Melanocyte of skin (primary cell): Measurements from ENCODE around the gene RILPL2. TPM values are rescaled to one million over a fixed set of nuclear protein-coding genes. Genes with fewer than 3 reads are reported as not detected.

Experiments
- total RNA-seq, 2 donors: library from RNA; depleted of rRNA; stranded (reverse); fragments of >200 nt; gene quantifications; 2 replicates each; pipeline ENCODE4 v1.2.3, GENCODE V29; 2012

RILPL2 gene, protein sequence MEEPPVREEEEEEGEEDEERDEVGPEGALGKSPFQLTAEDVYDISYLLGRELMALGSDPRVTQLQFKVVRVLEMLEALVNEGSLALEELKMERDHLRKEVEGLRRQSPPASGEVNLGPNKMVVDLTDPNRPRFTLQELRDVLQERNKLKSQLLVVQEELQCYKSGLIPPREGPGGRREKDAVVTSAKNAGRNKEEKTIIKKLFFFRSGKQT
- total RNA-seq = 1 to 10 TPM; 1.0 to 2.0 TPM

DNA sequence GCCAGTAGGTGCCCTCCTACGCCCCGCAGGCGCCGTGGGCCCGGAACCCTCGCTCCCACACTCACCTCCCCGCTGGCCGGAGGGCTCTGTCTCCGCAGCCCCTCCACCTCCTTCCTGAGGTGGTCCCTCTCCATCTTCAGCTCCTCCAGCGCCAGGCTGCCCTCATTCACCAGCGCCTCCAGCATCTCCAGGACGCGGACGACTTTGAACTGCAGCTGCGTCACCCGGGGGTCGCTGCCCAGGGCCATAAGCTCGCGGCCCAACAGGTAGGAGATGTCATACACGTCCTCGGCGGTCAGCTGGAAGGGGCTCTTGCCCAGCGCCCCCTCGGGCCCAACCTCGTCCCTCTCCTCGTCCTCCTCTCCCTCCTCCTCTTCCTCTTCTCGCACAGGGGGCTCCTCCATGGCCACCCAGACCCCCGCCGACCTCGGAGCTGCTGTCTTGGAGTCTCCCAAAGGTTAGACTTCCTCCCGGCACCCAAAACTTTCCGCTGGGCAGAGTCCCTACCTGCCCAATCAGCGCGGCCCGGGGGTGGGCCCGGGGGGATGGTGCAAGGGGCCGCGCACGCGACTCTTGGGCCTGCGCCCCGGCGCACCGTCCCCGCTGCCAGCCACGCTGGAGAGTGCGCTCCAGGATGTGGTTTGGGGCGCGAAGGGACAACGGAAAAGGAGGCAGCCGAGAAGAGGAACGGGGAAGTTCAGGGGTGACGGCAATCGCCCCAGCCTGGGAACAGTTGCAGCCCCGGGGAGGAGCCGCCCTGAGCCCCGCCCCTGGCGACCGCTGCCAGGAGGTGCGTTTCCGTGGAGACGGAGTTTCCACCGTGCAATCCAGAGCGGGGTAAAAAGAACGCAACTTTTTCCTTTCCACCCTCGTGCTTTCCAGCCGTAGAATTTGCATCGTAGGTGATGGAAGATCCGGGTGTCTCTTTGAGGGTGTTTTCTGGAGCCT is at the start of gene RILPL2:
TSS of gene RILPL2 (minus strand) at position 668 of the 948 bp plus-strand sequence. CDS start at position 404, 264 bp downstream.

DNA sequence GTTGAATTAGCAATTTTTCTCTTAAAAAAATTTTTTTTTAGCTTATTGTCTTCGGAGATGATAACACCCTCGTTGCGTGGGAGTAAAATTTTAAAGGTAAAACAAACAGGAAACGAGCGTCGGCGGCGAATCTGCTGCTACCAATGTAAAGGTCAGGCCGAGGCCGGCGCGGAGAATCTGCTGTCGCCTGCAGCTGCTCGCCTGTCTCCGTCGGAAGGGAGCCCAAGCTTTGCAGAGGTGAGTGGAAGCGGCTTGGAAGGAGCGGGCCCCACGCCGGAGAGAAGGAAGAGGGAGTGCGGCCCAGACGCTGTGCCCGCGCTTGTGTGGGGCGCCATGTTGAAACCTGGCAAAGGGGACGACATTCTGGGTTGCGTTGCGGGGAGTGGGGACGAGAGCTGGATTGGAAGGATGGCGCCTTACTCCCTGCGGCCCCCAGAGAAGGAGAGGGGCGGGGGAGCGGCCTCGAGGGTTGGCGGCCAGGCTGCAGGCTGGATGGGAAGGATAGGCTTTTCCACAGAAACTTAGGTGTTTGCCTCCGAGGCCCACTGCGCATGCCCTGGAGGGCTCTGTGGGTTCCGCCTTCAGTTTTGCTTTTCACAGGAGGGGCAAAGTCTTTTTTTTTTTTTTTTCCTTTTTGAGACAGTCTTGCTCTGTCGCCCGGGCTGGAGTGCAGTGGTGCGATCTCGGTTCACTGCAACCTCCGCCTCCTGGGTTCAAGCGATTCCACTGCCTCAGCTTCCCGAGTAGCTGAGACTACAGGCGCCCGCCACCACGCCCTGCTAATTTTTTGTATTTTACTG is 21.7 kb upstream of the RILPL2 start, which contains the start of gene SNRNP35:
TSS of gene SNRNP35 (plus strand) at position 160 of the 800 bp plus-strand sequence. CDS start 7,402 bp downstream, outside the sequence.

Other genes starting within 250 kb of the RILPL2 start
- gene MPHOSPH9, start 203.5 kb downstream of the RILPL2 start, total RNA-seq = 10 to 100 TPM; 33.0 to 50.0 TPM
- 1 to 10 TPM; 6.7 to 7.2 TPM for gene MTRFR, start 203.2 kb downstream of the RILPL2 start, total RNA-seq
- gene CDK2AP1, start 164.8 kb downstream of the RILPL2 start, total RNA-seq = 100 to 1,000 TPM; 155 to 225 TPM
- gene SBNO1, start 71.8 kb downstream of the RILPL2 start, total RNA-seq = 10 to 100 TPM; 21.0 to 22.4 TPM
- gene KMT5A, start 52.6 kb downstream of the RILPL2 start, total RNA-seq = 10 to 100 TPM; 29.9 to 42.3 TPM
- gene SNRNP35, start 21.5 kb upstream of the RILPL2 start, total RNA-seq = 10 to 100 TPM; 12.0 to 16.0 TPM
- gene RILPL1, start 97.0 kb upstream of the RILPL2 start, total RNA-seq = 10 to 100 TPM in 1 of 2 donors, 1 to 10 TPM in 1; 9.3 to 11.3 TPM
- gene TMED2, start 147.9 kb upstream of the RILPL2 start, total RNA-seq = 100 to 1,000 TPM; 206 to 326 TPM
- 10 to 100 TPM; 27.9 to 32.0 TPM for gene DDX55, start 165.4 kb upstream of the RILPL2 start, total RNA-seq
- 10 to 100 TPM; 28.2 to 40.6 TPM for gene EIF2B1, start 197.0 kb upstream of the RILPL2 start, total RNA-seq
- gene GTF2H3, start 197.1 kb upstream of the RILPL2 start, total RNA-seq = 10 to 100 TPM; 59.2 to 68.6 TPM
- 10 to 100 TPM; 34.8 to 36.3 TPM for gene TCTN2, start 234.4 kb upstream of the RILPL2 start, total RNA-seq